Activated CD4-positive, alpha-beta T cell treated with anti-CD3 and anti-CD28 coated beads, Interleukin-10, Interleukin-2, amounts not matched to agents 100 ng/mL and 50 ng/mL, durations not matched to agents 16 hours and 8 hours (primary cell): ENCODE results near the gene CRYBB1.
"Not testable (repeated sequence)": the region's sequence is repeated elsewhere in the genome, so short reads cannot be mapped to it uniquely, and the experiment has no call there.

Experiments
- DNase-seq: peaks from one replicate; pipeline ENCODE4 v3.0.0-alpha.2; 2020

CRYBB1 gene

DNA sequence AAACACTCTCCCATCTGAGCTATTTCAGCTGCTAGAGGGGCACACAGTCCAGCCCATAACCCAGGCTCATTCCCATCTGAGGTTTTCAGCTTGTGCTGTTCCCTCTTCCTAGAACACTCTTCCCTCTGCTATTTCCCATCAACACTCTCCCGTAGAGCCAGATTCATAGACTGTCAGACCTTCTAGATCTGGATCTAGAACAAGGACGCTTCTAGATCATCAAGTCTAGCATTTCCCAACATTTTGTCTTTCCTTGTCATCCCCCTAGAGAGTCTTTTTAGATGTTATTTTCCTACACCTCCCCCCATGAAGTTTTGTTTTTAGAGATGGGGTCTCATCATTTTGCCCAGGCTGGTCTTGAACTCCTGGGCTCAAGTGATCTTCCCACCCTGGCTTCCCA is 17.3 kb upstream of the CRYBB1 start:
- DNase-seq, result no peak

GRCh38 chr22:26634189-26634588 is 16.4 kb upstream of the CRYBB1 start:
- no peak for DNase-seq

DNA sequence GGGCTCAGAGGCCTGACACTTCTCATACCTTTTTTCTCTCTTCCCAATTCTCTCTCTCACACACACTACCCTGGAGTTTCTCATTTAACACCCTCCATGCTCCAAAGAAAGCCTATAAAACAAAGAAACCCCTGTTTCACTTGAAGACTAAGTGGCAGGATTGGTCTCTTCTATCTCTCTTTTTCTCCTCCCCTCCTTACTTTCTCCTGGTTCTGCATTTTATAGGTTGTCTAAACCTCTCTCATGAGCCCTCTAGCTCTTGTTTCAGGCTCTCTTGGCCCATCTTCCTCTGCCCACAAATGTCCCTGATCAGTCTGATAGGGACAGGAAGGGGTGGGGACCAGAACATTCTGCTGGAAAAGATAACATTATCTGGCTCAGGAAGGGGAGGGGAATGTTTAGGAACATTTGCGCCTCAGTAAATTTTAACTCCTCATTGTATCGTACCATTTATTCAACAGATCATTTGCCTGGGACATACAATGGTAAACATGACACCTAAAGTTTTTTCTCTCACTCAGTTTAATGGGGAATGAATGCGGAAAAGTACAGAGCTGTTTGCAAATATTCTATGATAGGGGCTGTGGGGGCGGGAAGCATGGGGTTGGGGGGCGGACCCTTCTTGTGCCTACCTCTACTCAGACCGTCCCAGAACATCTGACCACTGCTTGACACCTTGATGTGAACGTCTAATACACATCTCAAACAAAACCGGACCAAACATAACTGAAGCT is 14.8 kb upstream of the CRYBB1 start:
- DNase-seq, result no peak

- DNase-seq, result no peak
Measured at GRCh38 chr22:26631282-26631681, 13.5 kb upstream of the CRYBB1 start.

- DNase-seq, result no peak
Measured at GRCh38 chr22:26629988-26630761, 12.3 kb upstream of the CRYBB1 start.

- no peak for DNase-seq
Measured at GRCh38 chr22:26624803-26625202, 7.0 kb upstream of the CRYBB1 start.

GRCh38 chr22:26623984-26624383 is 6.2 kb upstream of the CRYBB1 start:
- no peak for DNase-seq

DNA sequence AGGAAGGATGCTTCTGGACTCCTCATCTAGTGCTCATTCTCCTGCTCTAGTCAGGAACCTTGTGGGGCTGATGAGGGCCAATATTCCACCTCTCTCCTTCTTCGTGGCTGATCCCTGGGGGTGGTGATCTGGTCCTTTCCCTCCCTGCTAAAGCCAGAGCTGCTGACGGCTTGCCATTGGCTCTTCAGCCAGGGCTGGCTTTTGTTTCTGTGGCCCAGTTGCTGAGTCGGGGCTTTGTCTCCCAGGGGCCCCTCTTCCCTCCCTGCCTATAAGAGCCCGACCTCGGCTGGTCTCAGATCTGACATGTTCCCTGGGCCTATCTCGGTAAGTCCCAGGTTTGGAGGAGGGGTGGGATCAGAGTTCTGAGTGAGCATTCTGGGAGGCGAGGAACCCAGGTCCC is 3.8 kb upstream of the CRYBB1 start, which contains the start of gene CRYBA4:
CRYBA4 (plus strand) TSS at position 301 of the 400 bp plus-strand sequence. CDS start 634 bp downstream, outside the sequence.
- no peak for DNase-seq

DNA sequence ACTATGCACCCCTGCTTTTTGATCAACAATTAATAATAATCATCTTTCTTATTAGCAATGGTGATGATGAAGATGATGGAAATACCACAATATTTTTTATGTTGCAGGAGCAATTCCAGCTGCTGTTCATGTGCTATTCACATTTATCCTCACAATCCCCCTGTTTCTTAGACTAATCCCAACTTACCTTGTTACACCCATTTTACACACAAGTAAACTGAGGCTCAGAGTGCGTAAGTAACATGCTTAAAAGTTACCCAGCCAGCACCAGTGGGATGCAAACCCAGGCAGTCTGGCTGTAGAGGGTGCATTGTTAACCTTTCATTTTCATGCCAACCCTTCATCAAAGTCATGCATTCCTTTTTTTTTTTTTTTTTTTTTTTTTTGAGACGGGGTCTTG is 2.4 kb upstream of the CRYBB1 start:
- no peak for DNase-seq

DNA sequence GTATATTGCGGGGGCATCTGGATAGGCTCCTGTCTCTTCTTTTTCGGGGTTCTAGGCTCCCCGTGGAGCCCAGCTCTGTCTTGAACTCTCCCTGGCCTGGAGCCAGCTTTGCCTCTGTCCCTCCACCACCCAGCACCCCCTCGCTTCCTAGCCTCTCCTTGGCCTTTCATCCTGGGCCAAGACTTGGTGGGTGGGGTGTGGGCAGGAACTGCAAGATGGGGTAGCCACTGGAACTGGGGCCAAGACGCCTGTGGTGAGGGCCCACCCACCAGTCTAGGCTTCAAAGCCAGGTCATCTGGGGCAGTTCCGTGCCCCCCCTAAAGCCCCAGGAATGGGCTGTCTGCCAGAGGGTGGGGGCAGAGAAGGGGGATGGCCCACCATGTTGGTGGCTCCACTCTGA is 1.7 kb upstream of the CRYBB1 start:
- no peak for DNase-seq

GRCh38 chr22:26618455-26618854 is 628 bp upstream of the CRYBB1 start:
- no peak for DNase-seq

GRCh38 chr22:26616650-26617049 is 1.2 kb downstream of the CRYBB1 start:
- DNase-seq, result no peak

DNA sequence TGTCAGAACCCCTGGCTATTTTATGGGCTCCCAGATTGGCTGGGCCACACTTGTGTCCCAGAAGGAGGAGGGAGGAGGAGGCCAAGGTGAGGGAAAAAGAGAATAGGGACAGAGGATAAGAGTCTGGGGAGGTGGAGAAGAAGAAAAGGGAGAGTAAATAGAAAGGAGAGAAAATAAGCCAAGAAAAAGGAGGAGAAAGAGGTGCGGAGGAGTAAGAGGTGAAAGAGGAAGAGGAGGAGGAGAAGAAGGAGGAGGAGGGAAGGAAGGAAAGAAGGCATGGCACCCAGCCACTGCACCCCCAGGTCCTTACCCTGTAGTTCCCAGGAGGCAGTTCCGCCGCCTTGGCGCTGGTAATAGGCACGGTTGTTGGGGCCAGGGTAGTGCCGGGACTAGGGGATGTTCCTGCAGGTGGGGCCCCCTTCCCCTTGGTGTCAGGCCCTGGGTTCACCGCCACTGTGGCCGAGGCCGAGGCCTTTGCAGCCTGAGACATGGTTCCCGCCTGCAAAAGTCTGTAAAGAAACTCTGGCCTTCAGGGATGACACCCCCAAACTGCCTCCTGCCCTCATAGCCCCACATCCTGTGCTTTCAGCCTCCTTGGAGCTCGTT is 1.9 kb downstream of the CRYBB1 start:
- no peak for DNase-seq

DNA sequence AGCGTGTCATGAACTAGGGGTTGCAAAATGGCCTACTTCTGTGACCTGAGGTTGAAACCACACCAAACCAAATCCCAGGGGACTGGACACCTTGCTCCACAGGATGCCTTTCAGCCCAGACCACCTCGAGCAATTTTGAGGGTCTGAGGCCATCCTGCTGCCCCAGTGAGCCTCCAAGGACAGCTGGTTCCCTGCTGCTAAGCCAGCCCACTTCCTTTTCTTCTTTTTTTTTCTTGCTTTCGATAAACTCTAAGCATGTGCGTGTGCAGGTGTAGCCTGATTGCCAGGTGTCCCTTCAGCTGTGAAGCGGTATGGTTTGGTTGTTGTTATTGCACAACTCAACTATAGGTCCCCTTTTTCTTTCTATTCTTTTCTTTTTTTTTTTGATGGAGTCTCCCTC is 2.7 kb downstream of the CRYBB1 start:
- no peak for DNase-seq

DNA sequence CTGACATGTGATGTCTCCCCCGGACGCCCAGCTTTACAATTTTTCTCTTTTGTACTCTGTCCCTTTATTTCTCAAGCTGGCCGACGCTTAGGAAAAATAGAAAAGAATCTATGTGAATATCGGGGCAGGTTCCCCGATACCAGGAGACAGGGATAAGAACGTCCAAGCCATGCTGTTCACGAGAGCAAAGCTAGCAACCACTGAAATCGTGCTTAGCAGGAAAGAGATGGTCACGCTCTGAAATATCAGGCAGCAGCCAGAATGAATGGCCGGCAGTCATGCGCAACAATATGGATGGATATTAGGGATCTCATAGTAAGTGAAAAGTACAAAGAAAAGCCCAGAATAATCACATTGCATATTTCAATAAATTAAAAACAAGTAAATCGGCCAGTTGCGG is 3.5 kb downstream of the CRYBB1 start:
- DNase-seq, result no peak

DNA sequence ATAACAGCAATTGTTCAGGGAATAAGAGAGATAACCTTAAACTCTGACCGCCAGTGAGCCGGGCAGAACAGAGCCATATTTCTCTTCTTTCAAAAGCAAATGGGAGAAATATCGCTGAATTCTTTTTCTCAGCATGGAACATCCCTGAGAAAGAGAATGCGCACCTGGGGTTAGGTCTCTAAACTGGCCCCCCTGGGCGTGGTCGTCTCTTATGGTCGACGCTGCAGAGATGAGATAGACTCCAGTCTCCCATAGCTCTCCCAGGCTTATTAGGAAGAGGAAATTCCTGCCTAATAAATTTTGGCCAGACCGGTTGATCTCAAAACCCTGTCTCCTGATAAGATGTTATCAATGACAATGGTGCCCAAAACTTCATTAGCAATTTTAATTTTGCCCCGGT is 4.1 kb downstream of the CRYBB1 start:
- not testable (repeated sequence) for DNase-seq

- DNase-seq, result no peak
Measured at GRCh38 chr22:26612652-26613051, 5.2 kb downstream of the CRYBB1 start.

DNA sequence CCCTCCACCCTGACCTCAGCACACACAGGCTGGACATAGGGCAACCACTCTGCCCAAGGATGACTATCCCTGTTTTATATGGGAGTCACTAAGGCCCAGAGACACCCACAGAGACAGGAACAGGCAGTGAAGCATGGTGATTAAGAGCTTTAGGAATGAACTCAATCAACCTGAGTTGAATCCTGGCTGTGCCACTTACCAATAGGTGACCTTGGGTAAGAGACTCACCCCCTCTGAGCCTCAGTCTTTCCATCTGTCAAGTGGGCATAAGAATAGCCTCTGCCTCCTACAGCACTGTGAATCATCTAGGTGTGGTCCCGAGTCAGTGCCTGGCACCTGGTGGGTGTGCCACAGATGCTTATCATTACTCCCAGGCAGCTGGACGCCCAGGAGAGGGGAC is 6.8 kb downstream of the CRYBB1 start:
- no peak for DNase-seq

GRCh38 chr22:26610072-26610958 is 7.5 kb downstream of the CRYBB1 start:
- peak; percentile 84 for DNase-seq

GRCh38 chr22:26609287-26609686 is 8.5 kb downstream of the CRYBB1 start:
- DNase-seq, result no peak

GRCh38 chr22:26608129-26608528 is 9.7 kb downstream of the CRYBB1 start:
- no peak for DNase-seq

DNA sequence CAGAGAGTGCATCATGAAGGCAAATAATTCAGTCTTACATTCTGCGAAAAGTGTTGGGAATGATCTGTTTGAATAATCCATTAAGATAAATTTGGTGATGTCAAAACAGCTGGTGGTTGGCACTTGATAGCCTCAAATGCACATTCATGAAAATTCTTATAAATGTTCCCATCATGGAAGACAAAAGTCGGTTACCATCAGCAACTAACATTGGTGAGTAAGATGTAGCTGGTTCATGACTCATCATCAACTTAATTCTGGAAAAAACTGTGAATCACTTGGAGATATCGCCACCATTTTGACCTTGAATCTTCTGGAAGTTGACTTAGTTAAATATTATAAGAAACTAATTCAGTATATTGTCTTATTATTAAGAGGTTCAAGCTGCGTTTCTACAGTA is 11.2 kb downstream of the CRYBB1 start:
- DNase-seq, result no peak

DNA sequence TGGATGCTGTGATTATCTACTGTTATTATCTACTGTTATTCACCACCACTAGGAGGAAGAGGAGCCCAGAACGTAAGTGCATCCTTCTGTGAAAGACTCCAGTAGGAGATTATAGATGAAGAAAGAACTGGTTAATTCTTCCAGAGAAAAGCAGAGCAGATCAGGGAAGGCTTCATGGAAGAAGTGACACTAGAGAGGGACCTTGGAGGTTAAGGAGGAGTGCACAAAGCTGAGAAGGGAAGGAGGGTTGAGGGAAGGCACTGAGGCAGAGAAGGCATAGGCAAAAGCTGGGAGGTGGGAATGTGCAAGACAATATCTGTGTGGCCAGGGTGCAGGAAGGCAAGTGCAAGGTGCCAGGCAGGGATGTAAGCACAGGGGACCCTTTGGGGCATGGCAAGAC is 13.5 kb downstream of the CRYBB1 start:
- DNase-seq, result no peak
